Measurements from ENCODE around the gene SHISAL2B.

Gene SHISAL2B

GRCh38 chr5:64766941-64767340 lies 76.6 kb downstream of the SHISAL2B start:
- no peak for TF ChIP-seq CTCF (conservative IDR thresholded peaks at IDR 0.05)

More at GRCh38 chr5:64766941-64767340, 76.6 kb downstream of the SHISAL2B start:
- no peak overlapping the region for H3K27ac ChIP-seq
